GM10248 (cell line): ENCODE measurements around the gene P2RX1.

Experiments used
- CTCF ChIA-PET: fragments of 300-600 bp; sonication (Branson Sonifier 250); formaldehyde crosslinking; extraction: SDS; loops from one replicate; lab custom pipeline; 2021; ENCODE audit warnings: antibody characterized with exemption; lab: Yijun Ruan, JAX
- POLR2A ChIA-PET: fragments of 350-650 bp; sonication (Branson Sonifier 250); formaldehyde crosslinking; extraction: SDS; loops from one replicate; lab custom pipeline; 2020; ENCODE audit warnings: antibody characterized with exemption; lab: Yijun Ruan, JAX
- DNase-seq: peaks from one replicate; pipeline ENCODE4 v3.0.0; 2012; ENCODE audit errors: extremely low spot score
- CTCF ChIP-seq: IDR thresholded peaks from 2 replicates; pipeline ENCODE4 v1.5.1; 2012; ENCODE audit warnings: mild to moderate bottlenecking, low read depth; ENCODE audit errors: extremely low read depth, missing control alignments, control extremely low read depth

The P2RX1 gene

GRCh38 chr17:3916825-3917224 is 560 bp upstream of the P2RX1 start:
- ChIA-PET CTCF (interaction anchor here (1.2 to 8.1 kb wide), 8 partner anchors 7 to 184 kb away, joined by 3 to 74 read pairs (median 6); no protein-coding TSS in a partner anchor), POLR2A (no interaction called here)
- no peak for DNase-seq

DNA sequence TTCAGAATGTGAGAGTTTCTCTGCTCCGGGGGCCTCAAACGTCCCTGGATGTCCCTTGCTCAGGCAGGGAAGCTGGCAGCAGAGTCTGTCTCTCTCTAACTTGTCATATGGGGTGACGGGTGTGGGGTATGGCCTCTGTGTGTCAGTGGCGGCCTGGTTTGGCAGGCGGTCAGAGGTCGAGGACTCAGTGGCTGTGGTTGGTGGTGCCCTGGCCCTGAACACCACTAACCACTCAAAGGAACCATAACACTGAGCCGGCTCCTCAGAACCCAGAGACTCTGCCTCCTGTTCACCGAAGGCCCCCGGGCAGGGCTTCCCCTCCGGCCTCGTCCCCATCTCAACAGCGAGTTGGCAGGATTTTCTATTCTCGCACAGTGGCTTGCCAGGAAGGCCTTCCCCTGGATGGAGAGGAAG is 677 bp downstream of the P2RX1 start:
- ChIA-PET CTCF (interaction anchor here (1.7 to 8.1 kb wide), 9 partner anchors 8 to 227 kb away, joined by 4 to 74 read pairs (median 8); partner anchors contain the start of genes ATP2A3, CYB5D2 and ZZEF1), POLR2A (no interaction called here)
- no peak for TF ChIP-seq CTCF
- no peak for DNase-seq

More at GRCh38 chr17:3916825-3917224, 560 bp upstream of the P2RX1 start:
- TF ChIP-seq CTCF: no peak

DNA sequence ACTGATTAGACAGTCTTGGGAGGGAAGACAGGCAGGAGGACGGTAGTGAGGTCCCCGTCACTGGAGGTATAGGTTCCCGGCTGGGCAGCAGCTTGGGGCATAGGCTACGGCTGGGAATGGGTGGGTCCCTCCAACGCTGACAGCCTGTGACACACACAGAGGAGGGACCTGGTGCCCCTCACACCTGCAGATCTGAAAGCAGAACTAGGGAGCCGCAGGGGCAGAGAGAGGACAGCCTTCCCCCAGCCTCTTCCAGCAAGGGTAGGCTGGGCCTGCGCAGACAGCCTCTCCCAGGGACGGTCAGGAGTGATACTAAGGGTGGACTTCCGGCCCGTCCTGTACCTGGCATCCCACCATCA is 2.0 kb downstream of the P2RX1 start:
- no peak for TF ChIP-seq CTCF
- peak; percentile 83 for DNase-seq
- CTCF ChIA-PET: interaction anchor here (0.6 to 8.1 kb wide), 65 partner anchors 10 to 337 kb away, joined by 3 to 74 read pairs (median 5); partner anchors contain the start of genes ATP2A3, CAMKK1, CYB5D2 and ZZEF1
- POLR2A ChIA-PET: interaction anchor here (0.6 to 1.0 kb wide), 2 partner anchors 230 to 877 kb away, joined by 3 to 4 read pairs; no protein-coding TSS in a partner anchor

GRCh38 chr17:3913531-3914311 is 2.5 kb downstream of the P2RX1 start:
- peak; percentile 99 for TF ChIP-seq CTCF

GRCh38 chr17:3912827-3913226 is 3.4 kb downstream of the P2RX1 start:
- no peak for DNase-seq
- TF ChIP-seq CTCF: no peak
- CTCF ChIA-PET: interaction anchor here (0.8 to 8.1 kb wide), 28 partner anchors 9 to 503 kb away, joined by 3 to 74 read pairs (median 8); partner anchors contain the start of genes ATP2A3 and CAMKK1
- POLR2A ChIA-PET: no interaction called here

More at GRCh38 chr17:3913531-3914311, 2.5 kb downstream of the P2RX1 start:
- POLR2A ChIA-PET: interaction anchor here (0.6 to 1.0 kb wide), 2 partner anchors 230 to 876 kb away, joined by 3 to 4 read pairs; no protein-coding TSS in a partner anchor
- CTCF ChIA-PET: interaction anchor here (0.6 to 8.1 kb wide), 67 partner anchors 10 to 502 kb away, joined by 3 to 74 read pairs (median 5); partner anchors contain the start of genes ATP2A3, CAMKK1, CYB5D2 and ZZEF1
- DNase-seq: peak; percentile 89
